ENCODE measurements around the gene CYP2C18. TPM values are rescaled to one million over a fixed set of nuclear protein-coding genes. Genes with fewer than 3 reads are reported as not detected.
"Not testable (repeated sequence)": the region's sequence is repeated elsewhere in the genome, so short reads cannot be mapped to it uniquely, and the experiment has no call there.

Gene CYP2C18
- total RNA-seq, 4 donors from 2014 or later = 0.23 to 0.33 TPM; not detected in 2

- no peak for TF ChIP-seq POLR2A (IDR thresholded peaks at IDR 0.05)
- TF ChIP-seq CTCF (IDR thresholded peaks at IDR 0.05 in 4 of 5, conservative IDR thresholded peaks at IDR 0.05 in 1 of 5) = no peak
- in situ Hi-C loops (cut with MboI; ENCODE audit: low sequenced_read_pairs in 4 of 4) = no loop called here
- H3K36me3 ChIP-seq = no peaks in the 10 kb centered on the region
- no peak for ATAC-seq
- H3K27ac ChIP-seq = no peak overlapping the region
- H3K27me3 ChIP-seq = no peaks in the 10 kb centered on the region
- no peak for DNase-seq
- no peak overlapping the region for H3K4me3 ChIP-seq
- intact Hi-C loops (cut with DNase I; ENCODE audit: low total_unique reads) = no loop called here
- no peaks in the 10 kb centered on the region for H3K4me1 ChIP-seq
- no peaks in the 10 kb centered on the region for H3K9me3 ChIP-seq
Observed at GRCh38 chr10:94644352-94644751, 39.2 kb upstream of the CYP2C18 start.

DNA sequence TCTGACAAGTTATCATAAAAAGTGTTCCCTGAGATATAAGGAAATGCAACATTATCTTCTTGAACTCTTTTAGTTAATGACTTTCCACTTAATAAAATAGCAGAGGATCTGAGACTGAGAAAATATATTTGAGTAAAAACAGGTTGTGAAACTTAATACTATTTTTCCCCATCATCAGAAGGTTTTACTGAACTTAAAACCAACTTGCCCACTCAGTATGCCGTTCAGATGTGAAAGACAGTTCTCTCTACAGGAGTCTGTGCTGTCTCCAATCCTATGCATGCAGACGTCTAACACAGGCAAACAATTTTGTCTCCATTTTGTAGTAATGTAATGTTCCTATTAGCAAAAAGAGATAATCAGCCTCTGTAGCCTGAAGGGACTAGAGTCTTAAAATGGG lies 38.2 kb upstream of the CYP2C18 start:
- DNase-seq = no peak
- H3K4me1 ChIP-seq = no peaks in the 10 kb centered on the region
- in situ Hi-C loops (cut with MboI; ENCODE audit: low sequenced_read_pairs in 4 of 4) (no loop called here), intact Hi-C loops (cut with DNase I; ENCODE audit: low total_unique reads) (no loop called here)
- H3K4me3 ChIP-seq = no peak overlapping the region
- H3K36me3 ChIP-seq = no peaks in the 10 kb centered on the region
- no peak for TF ChIP-seq POLR2A (IDR thresholded peaks at IDR 0.05)
- TF ChIP-seq CTCF (IDR thresholded peaks at IDR 0.05 in 4 of 5, conservative IDR thresholded peaks at IDR 0.05 in 1 of 5) = no peak
- H3K27me3 ChIP-seq = no peaks in the 10 kb centered on the region
- no peak for ATAC-seq
- no peak overlapping the region for H3K27ac ChIP-seq
- H3K9me3 ChIP-seq = no peaks in the 10 kb centered on the region

DNA sequence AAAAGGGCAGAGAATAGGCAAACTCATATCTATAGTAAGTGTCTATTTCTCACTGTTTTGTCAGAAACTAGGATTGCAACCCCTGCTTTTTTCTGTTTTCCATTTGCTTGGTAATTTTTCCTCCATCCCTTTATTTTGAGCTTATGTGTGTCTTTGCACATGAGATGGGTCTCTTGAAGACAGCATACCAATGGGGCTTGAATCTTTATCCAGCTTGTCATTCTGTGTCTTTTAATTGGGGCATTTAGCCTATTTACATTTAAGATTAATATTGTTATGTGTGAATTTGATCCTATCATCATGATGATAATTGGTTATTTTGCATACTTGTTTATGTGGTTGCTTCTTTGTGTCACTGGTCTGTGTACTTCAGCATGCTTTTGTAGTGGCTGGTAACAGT lies 28.3 kb upstream of the CYP2C18 start:
- in situ Hi-C loops (cut with MboI; ENCODE audit: low sequenced_read_pairs in 4 of 4); H3K4me1 ChIP-seq; H3K9me3 ChIP-seq; H3K27ac ChIP-seq; DNase-seq; H3K4me3 ChIP-seq; H3K27me3 ChIP-seq; intact Hi-C loops (cut with DNase I; ENCODE audit: low total_unique reads); ATAC-seq; H3K36me3 ChIP-seq: not testable (repeated sequence)

GRCh38 chr10:94663061-94663460 lies 20.5 kb upstream of the CYP2C18 start:
- H3K27ac ChIP-seq; H3K9me3 ChIP-seq; intact Hi-C loops (cut with DNase I; ENCODE audit: low total_unique reads); H3K27me3 ChIP-seq; H3K4me1 ChIP-seq; ATAC-seq; in situ Hi-C loops (cut with MboI; ENCODE audit: low sequenced_read_pairs in 4 of 4); H3K4me3 ChIP-seq; DNase-seq; H3K36me3 ChIP-seq: not testable (repeated sequence)

DNA sequence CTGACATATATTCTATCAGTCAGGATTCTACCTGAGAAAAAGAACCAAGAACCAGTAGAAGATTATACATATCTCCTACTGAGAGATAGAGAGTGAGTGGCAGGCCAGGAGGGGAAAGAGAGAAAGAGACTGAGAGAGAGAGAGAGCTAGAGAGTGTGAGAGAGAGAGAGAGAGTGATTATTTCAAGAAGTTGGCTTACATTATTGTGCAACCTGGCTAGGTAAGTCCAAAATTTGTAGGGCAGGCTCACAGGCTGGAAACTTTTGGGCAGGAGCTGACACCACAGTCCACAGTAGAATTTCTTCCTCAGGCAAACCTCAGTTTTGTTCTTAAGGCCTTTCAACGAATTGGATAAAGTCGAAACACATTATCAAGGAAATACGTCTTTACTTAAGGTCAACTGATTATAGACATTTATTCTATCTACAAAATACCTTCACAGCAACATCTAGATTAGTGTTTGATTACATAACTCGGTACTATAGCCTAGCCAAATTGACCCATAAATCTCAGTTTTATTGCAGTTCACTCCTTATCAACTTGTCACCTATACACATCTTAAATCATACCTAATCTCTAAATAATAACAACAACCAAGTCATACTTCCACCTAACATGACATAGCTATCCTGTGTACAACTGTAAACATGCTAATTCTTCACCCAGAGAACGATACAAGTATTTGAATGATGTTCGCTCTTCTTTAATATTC lies 17.0 kb upstream of the CYP2C18 start:
- in situ Hi-C loops (cut with MboI; ENCODE audit: low sequenced_read_pairs in 4 of 4) = no loop called here
- TF ChIP-seq POLR2A (IDR thresholded peaks at IDR 0.05) (no peak), CTCF (IDR thresholded peaks at IDR 0.05 in 4 of 5, conservative IDR thresholded peaks at IDR 0.05 in 1 of 5) (no peak)
- H3K4me3 ChIP-seq = no peak overlapping the region
- H3K4me1 ChIP-seq = no peaks in the 10 kb centered on the region
- H3K9me3 ChIP-seq = no peaks in the 10 kb centered on the region
- H3K27ac ChIP-seq = no peak overlapping the region
- intact Hi-C loops (cut with DNase I; ENCODE audit: low total_unique reads) = no loop called here
- ATAC-seq (no peak), DNase-seq (no peak)
- no peaks in the 10 kb centered on the region for H3K27me3 ChIP-seq
- no peaks in the 10 kb centered on the region for H3K36me3 ChIP-seq

Data from gastrocnemius medialis (tissue), 4 donors.